ENCODE measurements around the gene GP9.

GRCh38 chr3:129101370-129102138 lies 41.0 kb downstream of the GP9 start:
- TF ChIP-seq CTCF (conservative IDR thresholded peaks at IDR 0.05; ENCODE audit: low read length) (no peak), EZH2phosphoT487 (IDR thresholded peaks at IDR 0.05; ENCODE audit: borderline replicate concordance) (no peak)

Measured in Loucy (cell line).